Activated effector memory CD4-positive, alpha-beta T cell treated with Interleukin-2 at 50 U/mL for 16 hours (primary cell): ENCODE results near the gene BUD13.

ENCODE experiments used
- DNase-seq: peaks from one replicate; pipeline ENCODE4 v3.0.0-alpha.2; 2020

Gene BUD13

DNA sequence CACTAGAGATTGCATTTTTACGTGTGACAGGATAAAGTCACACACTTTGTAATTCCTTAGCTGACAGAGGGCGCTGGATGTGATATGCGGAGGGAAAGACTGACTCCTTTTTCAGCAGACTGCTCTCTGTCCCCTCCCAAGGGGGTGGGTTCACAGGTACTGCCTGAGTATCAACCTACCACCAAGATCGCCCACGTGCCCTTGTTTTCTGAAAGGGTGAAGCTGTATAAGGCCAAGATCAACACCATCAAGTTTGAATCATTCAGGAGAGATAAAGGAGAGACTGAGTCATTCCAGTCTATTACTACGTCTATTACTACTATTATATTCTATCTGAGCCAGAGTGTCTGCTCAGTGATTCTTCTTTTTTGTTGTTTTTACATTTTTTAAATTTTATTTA, 30.7 kb downstream of the BUD13 start:
- DNase-seq, result no peak

DNA sequence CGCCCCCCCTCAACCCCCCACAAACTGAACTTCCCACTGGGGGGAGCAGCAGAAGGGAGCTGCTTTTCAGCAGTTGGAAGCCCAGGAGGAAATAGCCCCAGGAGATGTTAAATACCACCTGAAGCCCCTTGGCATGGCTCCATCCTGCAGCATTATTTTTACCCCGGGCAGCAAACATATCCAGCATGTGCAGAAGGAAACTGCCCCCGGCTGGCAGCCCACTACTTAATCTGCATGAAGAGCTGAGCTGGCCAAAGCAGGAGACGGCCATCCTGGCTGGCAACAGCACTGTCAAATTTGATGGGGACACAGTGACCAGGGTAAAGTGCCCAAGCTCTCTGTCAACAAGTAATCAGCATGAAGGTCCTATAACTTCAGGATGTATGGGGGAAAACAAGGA, 32.0 kb downstream of the BUD13 start:
- no peak for DNase-seq

DNA sequence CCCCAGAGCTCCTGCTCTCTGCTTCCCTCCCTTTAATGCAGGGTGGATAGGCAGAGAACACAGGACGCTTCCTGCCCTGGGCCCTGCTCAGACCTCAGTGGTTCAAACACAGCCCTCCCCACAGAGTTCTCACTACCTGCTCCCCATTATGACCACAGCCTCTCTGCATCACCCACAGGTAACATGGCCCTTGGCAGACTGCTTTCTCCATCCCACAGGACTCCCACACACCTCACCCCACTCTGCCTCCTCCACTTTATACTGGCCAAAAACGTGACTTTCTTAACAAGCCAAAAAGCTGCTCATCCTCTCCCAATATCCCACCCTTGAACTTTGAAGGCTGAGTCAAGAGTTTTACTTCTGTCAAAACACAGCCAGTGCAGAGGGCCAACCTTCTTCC, 33.8 kb downstream of the BUD13 start:
- no peak for DNase-seq

DNA sequence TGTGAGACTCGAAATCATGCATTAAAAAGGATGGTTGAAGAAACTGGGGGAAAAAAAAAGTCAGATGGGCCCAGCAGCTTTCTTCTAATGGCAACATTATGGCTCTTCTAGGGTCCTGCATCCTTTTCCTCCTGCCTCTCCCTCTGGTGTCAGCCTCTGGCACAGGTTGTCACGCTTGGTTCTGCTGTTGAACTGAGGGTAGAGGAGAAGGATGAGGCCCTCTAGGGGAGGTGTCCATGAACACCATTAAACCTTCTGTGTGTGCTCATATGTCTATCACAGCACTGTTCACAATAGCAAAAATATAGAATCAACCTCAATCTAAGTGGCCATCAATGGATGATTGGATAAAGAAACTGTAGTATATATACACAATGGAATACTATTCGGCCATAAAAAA, 36.0 kb downstream of the BUD13 start:
- DNase-seq, result no peak

DNA sequence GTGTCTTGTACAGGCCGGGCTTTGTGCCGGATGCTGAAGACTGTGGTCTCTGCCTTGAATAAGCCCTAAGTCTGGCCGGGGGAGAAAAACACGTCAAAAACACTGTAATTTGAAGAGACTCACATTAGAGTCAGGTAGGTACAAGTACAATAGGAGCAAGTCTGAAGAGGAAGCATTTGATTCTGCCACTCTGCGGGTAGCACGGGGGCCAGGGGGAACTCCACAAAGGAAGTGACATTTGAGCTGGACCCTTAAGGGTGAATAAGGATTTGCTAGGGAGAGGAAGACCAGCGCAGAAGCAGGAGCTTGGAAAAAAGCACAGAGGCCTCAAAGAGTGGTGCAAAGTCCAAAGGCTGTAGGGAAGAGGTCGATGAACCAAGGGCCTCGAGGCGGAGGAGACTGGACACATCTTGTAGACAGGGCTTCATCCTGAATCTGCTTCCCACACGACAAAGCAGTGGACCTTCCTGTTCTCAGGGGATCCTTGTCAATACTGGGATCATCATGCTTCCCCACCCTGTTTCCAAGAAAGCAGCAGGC, 38.7 kb downstream of the BUD13 start:
- no peak for DNase-seq

GRCh38 chr11:116733043-116733755, 39.6 kb downstream of the BUD13 start:
- no peak for DNase-seq

GRCh38 chr11:116732271-116733042, 40.3 kb downstream of the BUD13 start:
- DNase-seq, result peak; percentile 27

DNA sequence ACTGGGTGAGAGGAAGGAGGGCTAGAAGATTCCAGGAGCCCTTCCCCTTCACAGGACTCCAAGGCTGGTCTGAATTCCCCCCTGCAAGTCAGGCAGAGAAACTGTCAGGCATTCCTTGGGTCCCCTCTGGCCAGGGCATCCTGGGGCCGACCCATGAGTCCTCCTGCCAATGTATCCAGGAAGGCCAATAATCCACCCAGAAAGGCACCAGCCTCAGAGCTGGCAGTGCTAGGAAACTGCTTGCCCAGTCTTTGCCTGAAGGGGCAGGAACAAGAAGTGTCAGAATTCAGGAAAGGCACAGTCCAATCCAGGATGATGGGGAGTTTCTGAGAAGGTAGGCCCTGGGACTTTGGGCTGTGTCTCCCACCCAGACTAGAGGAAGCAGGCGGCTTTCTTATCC, 41.0 kb downstream of the BUD13 start:
- no peak for DNase-seq

DNA sequence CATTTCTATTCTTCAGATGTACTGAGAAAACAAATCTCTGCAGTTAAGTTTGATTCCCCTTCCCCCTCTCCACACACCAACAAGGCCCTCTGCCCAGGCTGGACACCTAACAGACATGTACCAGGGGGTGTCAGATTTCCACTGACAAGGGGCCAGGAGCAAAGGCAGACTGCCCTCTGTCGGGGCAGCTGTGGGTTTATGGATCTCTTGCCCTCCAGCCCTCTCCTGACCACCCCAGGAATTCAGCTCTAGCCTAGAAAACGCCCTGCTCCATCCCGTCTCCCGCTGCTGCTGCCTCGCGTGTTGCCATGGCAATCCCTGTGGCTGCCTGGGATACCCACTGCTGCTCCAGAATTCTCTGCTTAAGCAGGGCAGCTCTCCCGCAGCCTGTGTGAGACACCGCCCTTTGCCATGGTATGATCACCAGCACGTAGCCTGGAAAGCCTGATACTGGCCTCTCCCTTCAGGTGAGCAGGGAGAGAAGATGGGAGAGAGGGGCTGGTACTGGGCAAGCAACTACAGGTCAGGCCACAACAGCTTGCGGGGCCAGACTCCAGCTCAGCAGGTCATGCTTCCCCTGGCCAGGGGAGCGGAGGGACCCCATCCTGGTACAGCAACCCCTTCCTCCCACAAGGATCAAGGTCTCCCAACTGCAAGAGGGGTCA, 41.6 kb downstream of the BUD13 start:
- DNase-seq, result no peak

GRCh38 chr11:116730601-116731000, 42.2 kb downstream of the BUD13 start:
- no peak for DNase-seq

DNA sequence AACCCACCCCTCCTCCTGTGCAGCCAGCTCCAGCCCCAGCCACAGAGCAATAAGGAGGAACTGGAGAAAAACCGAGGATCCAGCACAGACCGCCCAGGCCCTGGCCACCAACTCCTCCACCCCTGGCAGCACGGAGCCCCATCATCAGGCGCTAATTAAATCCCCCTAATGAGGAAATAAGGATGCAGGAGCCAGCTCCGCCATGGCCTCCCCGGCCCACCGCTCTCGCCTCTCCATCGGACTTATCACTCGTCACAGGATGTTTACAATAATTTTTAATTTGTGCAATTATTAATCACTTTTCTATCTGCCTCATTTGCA, 42.6 kb downstream of the BUD13 start:
- no peak for DNase-seq

- no peak for DNase-seq
Measured at GRCh38 chr11:116729501-116730240, 43.1 kb downstream of the BUD13 start.

- no peak for DNase-seq
Measured at GRCh38 chr11:116727990-116728389, 44.8 kb downstream of the BUD13 start.

DNA sequence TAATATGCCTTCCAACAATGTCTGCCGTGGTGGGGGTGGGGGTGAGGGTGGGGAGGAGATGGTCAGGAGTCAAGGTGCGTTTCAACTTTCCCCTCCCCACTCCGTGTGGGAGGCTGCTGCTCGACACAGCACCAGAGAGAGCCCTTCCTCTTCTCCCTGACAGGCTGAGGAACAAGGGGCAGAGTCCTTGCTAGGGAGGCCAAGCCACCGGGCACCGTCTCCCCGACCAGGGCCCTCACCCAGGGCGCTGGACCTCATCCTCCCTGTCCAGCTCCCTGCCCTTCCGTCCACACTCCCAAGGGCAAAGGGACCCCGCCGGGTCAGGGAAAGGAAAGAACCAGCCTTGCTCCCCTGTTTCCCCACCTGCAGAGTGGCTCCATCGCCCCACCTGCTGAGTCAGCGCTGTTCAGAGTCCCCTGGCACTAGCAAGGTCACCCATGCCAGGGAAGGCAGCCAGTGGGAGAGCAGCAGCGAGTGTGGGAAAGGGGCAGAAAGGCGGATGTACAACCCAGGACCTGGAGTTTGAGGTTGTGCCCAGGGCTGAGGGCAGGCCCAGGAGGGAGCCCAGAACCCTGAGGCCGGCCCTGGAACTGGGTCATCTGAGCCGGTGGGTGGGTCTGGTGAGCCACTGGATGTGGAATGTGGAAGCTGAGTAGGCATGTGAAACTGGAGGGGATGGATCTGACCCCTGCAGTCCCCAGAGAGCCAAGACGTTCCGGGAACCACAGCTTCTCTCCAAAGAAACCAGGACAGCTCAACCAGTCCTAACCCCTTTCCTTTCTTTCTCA, 47.2 kb downstream of the BUD13 start:
- DNase-seq, result no peak

- DNase-seq, result no peak
Measured at GRCh38 chr11:116724813-116725212, 48.0 kb downstream of the BUD13 start.

- DNase-seq, result no peak
Measured at GRCh38 chr11:116723511-116723910, 49.3 kb downstream of the BUD13 start.

DNA sequence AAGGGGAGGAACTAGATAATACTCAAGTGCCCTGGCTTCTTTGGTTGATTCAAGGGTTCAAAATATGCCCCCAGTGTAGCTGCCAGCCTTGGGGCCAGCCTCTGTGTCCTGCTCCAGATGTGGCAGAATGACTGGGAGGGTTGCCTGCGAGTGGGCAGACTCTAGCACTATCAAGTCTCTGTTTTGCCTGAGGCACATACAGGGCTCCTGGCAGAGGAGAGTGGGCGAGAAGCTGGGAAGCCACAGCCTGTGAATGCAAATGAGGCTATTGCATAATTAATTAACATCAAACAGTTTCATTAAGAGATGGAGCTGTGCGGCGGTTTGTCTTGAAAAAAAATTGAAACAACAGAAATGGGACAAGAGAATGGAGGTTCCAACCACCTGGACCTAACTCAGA, 50.8 kb downstream of the BUD13 start:
- DNase-seq, result no peak

DNA sequence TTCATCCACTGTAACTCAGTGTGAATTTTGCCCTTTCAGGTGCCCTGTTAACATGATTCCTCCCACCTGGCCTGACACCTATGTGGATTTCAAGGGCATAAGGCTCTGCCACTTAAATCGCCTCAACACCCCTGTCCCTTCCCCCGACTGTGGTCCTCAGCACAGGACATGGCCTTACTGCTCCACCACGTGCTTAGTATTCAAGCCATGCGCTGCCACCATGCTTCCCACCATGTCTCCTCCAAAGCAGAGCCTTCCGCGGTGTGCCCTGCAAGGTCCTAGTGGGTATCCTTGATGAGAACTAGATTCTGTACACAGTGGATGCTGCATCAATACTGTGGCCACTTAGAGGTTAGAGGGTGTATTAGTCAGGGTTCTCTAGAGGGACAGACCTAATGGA, 51.9 kb downstream of the BUD13 start:
- no peak for DNase-seq

GRCh38 chr11:116718955-116719501, 53.8 kb downstream of the BUD13 start:
- DNase-seq, result no peak

- no peak for DNase-seq
Measured at GRCh38 chr11:116716621-116717020, 56.2 kb downstream of the BUD13 start.

GRCh38 chr11:116715383-116715782, 57.4 kb downstream of the BUD13 start:
- DNase-seq, result no peak

GRCh38 chr11:116714902-116715301, 57.9 kb downstream of the BUD13 start:
- no peak for DNase-seq
